Activated CD8-positive, alpha-beta T cell treated with anti-CD3 and anti-CD28 coated beads for 36 hours (primary cell): ENCODE measurements around the gene PDE4B. TPM values are rescaled to one million over a fixed set of nuclear protein-coding genes. Genes with fewer than 3 reads are reported as not detected.

Experiments used
- ATAC-seq: fragments of 200-7000 bp; cut with Tn5 transposase; one replicate; pipeline ENCODE4 v1.10.0; 2021; ENCODE audit warnings: mild to moderate bottlenecking, moderate library complexity
- CTCF ChIA-PET: fragments of 350-600 bp; sonication (Branson Sonifier 250); formaldehyde crosslinking; loops from one replicate; lab custom pipeline; 2021; ENCODE audit warnings: antibody characterized with exemption; lab: Charles Lee
- POLR2A ChIA-PET: fragments of 350-600 bp; sonication (Branson Sonifier 250); formaldehyde crosslinking; loops from one replicate; lab custom pipeline; 2021; ENCODE audit warnings: antibody characterized with exemption; lab: Charles Lee
- DNase-seq: peaks from one replicate; pipeline ENCODE4 v3.0.0-alpha.2; 2020
- H3K27ac Mint-ChIP-seq: one replicate; pipeline ENCODE4 v1.8.0; 2021; ENCODE audit warnings: mild to moderate bottlenecking, mixed read lengths
- H3K27me3 Mint-ChIP-seq: one replicate; pipeline ENCODE4 v1.8.0; 2021; ENCODE audit warnings: mixed read lengths
- H3K36me3 Mint-ChIP-seq: one replicate; pipeline ENCODE4 v1.8.0; 2021; ENCODE audit warnings: low read depth, mixed read lengths
- H3K4me1 Mint-ChIP-seq: one replicate; pipeline ENCODE4 v1.8.0; 2021; ENCODE audit warnings: low read depth, mixed read lengths
- H3K4me3 Mint-ChIP-seq: one replicate; pipeline ENCODE4 v1.8.0; 2021; ENCODE audit warnings: mild to moderate bottlenecking, moderate library complexity, mixed read lengths
- H3K9me3 Mint-ChIP-seq: one replicate; pipeline ENCODE4 v1.8.0; 2021; ENCODE audit warnings: mixed read lengths
- CTCF ChIP-seq: fragments of 200-600 bp; IDR thresholded peaks from one replicate; pipeline ENCODE4 v1.8.0; 2022; ENCODE audit warnings: antibody characterized with exemption, mild to moderate bottlenecking
- intact Hi-C: fragments of 100-400 bp; cut with micrococcal nuclease; formaldehyde crosslinking; loops from one replicate; pipeline ENCODE4 v1.10.0; 2022
- total RNA-seq, 2 experiments: library from RNA; stranded (reverse); gene quantifications; one replicate each; pipeline ENCODE4 v1.2.3, GENCODE V29; 2021

Gene PDE4B
- total RNA-seq, 2 experiments from 2014 or later, result 32.4 to 33.1 TPM

GRCh38 chr1:66365635-66366034 lies 572.9 kb downstream of the PDE4B start:
- Mint-ChIP-seq H3K27ac (peak overlapping the region; percentile 34), H3K36me3 (peaks cover 89% of the 10 kb centered on the region), H3K4me1 (peaks cover 83% of the 10 kb centered on the region), H3K4me3 (no peak overlapping the region), H3K9me3 (peaks cover 2% of the 10 kb centered on the region), H3K27me3 (no peaks in the 10 kb centered on the region)
- POLR2A ChIA-PET, result interaction anchor here (0.7 to 4.9 kb wide), 7 partner anchors 9 to 118 kb away, joined by 3 to 35 read pairs (median 4); no protein-coding TSS in a partner anchor
- ATAC-seq (no peak), DNase-seq (no peak)
- intact Hi-C loops, result no loop called here
- CTCF ChIA-PET, result interaction anchor here (0.9 to 10.8 kb wide), 8 partner anchors 14 to 123 kb away, joined by 3 to 101 read pairs (median 13); no protein-coding TSS in a partner anchor
- TF ChIP-seq CTCF, result no peak

GRCh38 chr1:66366634-66367033 lies 573.9 kb downstream of the PDE4B start:
- intact Hi-C loops, result no loop called here

GRCh38 chr1:66367369-66367768 lies 574.7 kb downstream of the PDE4B start:
- intact Hi-C loops, result no loop called here
- H3K4me1 Mint-ChIP-seq, result peaks cover 87% of the 10 kb centered on the region
- no peak for TF ChIP-seq CTCF
- peaks cover 2% of the 10 kb centered on the region for H3K9me3 Mint-ChIP-seq
- no peak overlapping the region for H3K4me3 Mint-ChIP-seq
- peaks cover 91% of the 10 kb centered on the region for H3K36me3 Mint-ChIP-seq
- ATAC-seq (no peak), DNase-seq (no peak)
- POLR2A ChIA-PET, result interaction anchor here (0.9 to 4.9 kb wide), 2 partner anchors 15 to 31 kb away, joined by 5 to 35 read pairs; no protein-coding TSS in a partner anchor
- H3K27ac Mint-ChIP-seq, result peak overlapping the region; percentile 73
- CTCF ChIA-PET, result interaction anchor here (1.0 to 10.8 kb wide), 11 partner anchors 9 to 124 kb away, joined by 3 to 101 read pairs (median 7); no protein-coding TSS in a partner anchor
- H3K27me3 Mint-ChIP-seq, result no peaks in the 10 kb centered on the region

More at GRCh38 chr1:66366634-66367033, 573.9 kb downstream of the PDE4B start:
- POLR2A ChIA-PET, result interaction anchor here (0.9 to 4.9 kb wide), 3 partner anchors 15 to 79 kb away, joined by 5 to 35 read pairs (median 7); no protein-coding TSS in a partner anchor
- Mint-ChIP-seq H3K27ac (peak overlapping the region; percentile 73), H3K9me3 (peaks cover 2% of the 10 kb centered on the region), H3K36me3 (peaks cover 91% of the 10 kb centered on the region), H3K4me1 (peaks cover 86% of the 10 kb centered on the region), H3K4me3 (no peak overlapping the region), H3K27me3 (no peaks in the 10 kb centered on the region)
- DNase-seq (no peak), ATAC-seq (peak; percentile 24)
- CTCF ChIA-PET, result interaction anchor here (1.0 to 10.8 kb wide), 10 partner anchors 10 to 124 kb away, joined by 3 to 101 read pairs (median 8); no protein-coding TSS in a partner anchor
- TF ChIP-seq CTCF, result no peak

- POLR2A ChIA-PET, result interaction anchor here (0.8 to 3.0 kb wide), 3 partner anchors 24 to 68 kb away, joined by 3 to 11 read pairs (median 3); no protein-coding TSS in a partner anchor
- Mint-ChIP-seq H3K9me3 (peaks cover 2% of the 10 kb centered on the region), H3K27me3 (no peaks in the 10 kb centered on the region), H3K36me3 (peaks cover 92% of the 10 kb centered on the region), H3K27ac (peak overlapping the region; percentile 78), H3K4me1 (peaks cover 90% of the 10 kb centered on the region), H3K4me3 (no peak overlapping the region)
- ATAC-seq (no peak), DNase-seq (no peak)
- CTCF ChIA-PET, result interaction anchor here (1.0 to 10.8 kb wide), 10 partner anchors 8 to 125 kb away, joined by 3 to 101 read pairs (median 8); no protein-coding TSS in a partner anchor
- intact Hi-C loops, result no loop called here
- no peak for TF ChIP-seq CTCF
These were observed 575.6 kb downstream of the PDE4B start for GRCh38 chr1:66368261-66368660.

GRCh38 chr1:66370462-66370971 lies 577.8 kb downstream of the PDE4B start:
- Mint-ChIP-seq H3K9me3 (peaks cover 2% of the 10 kb centered on the region), H3K27ac (peak overlapping the region; percentile 93), H3K4me1 (peaks cover 90% of the 10 kb centered on the region), H3K27me3 (no peaks in the 10 kb centered on the region), H3K36me3 (peaks cover 77% of the 10 kb centered on the region), H3K4me3 (peak overlapping the region; percentile 35)
- no peak for DNase-seq
- ATAC-seq, result peak; percentile 22
- no peak for TF ChIP-seq CTCF
- CTCF ChIA-PET, result interaction anchor here (0.7 to 10.8 kb wide), 12 partner anchors 9 to 121 kb away, joined by 3 to 101 read pairs (median 8); no protein-coding TSS in a partner anchor
- POLR2A ChIA-PET, result interaction anchor here (0.6 to 4.1 kb wide), 14 partner anchors 9 to 124 kb away, joined by 3 to 21 read pairs (median 4); no protein-coding TSS in a partner anchor
- intact Hi-C loops, result no loop called here
